Activated CD4-positive, alpha-beta T cell treated with anti-CD3 and anti-CD28 coated beads for 48 hours (primary cell): Measurements from ENCODE around the gene RPRML.
"Not testable (repeated sequence)": the region's sequence is repeated elsewhere in the genome, so short reads cannot be mapped to it uniquely, and the experiment has no call there.

Experiments used
- DNase-seq: peaks from one replicate; pipeline ENCODE4 v3.0.0-alpha.2; 2020

RPRML gene

GRCh38 chr17:46979147-46979863 lies at the start of gene RPRML:
RPRML (minus strand) TSS chr17:46979253; CDS start chr17:46979007, 246 bp downstream.
- peak; percentile 59 for DNase-seq

GRCh38 chr17:47016966-47017365 lies 37.9 kb upstream of the RPRML start:
- DNase-seq = not testable (repeated sequence)

GRCh38 chr17:47013341-47013740 lies 34.3 kb upstream of the RPRML start:
- DNase-seq = no peak

- DNase-seq = no peak
These were observed 33.4 kb upstream of the RPRML start for GRCh38 chr17:47012457-47012856.

- DNase-seq = no peak
These were observed 30.9 kb upstream of the RPRML start for GRCh38 chr17:47009759-47010594.

GRCh38 chr17:47004906-47005305 lies 25.9 kb upstream of the RPRML start:
- DNase-seq = no peak

- DNase-seq = not testable (repeated sequence)
These were observed 24.8 kb upstream of the RPRML start for GRCh38 chr17:47003864-47004263.

- no peak for DNase-seq
These were observed 17.0 kb upstream of the RPRML start for GRCh38 chr17:46995841-46996571.

- no peak for DNase-seq
These were observed 15.9 kb upstream of the RPRML start for GRCh38 chr17:46994993-46995392.

GRCh38 chr17:46991617-46992016 lies 12.6 kb upstream of the RPRML start:
- no peak for DNase-seq

GRCh38 chr17:46989637-46990431 lies 10.8 kb upstream of the RPRML start:
- no peak for DNase-seq

GRCh38 chr17:46987927-46988326 lies 8.9 kb upstream of the RPRML start:
- DNase-seq = not testable (repeated sequence)

- DNase-seq = no peak
These were observed 7.3 kb upstream of the RPRML start for GRCh38 chr17:46986366-46986765.

GRCh38 chr17:46984892-46985291 lies 5.8 kb upstream of the RPRML start:
- DNase-seq = no peak

- no peak for DNase-seq
These were observed 5.3 kb upstream of the RPRML start for GRCh38 chr17:46984341-46984740.

- DNase-seq = no peak
These were observed 4.7 kb upstream of the RPRML start for GRCh38 chr17:46983782-46984181.

- DNase-seq = no peak
These were observed 3.5 kb upstream of the RPRML start for GRCh38 chr17:46982577-46982976.

- DNase-seq = peak; percentile 21
These were observed 435 bp downstream of the RPRML start for GRCh38 chr17:46978489-46979146.

GRCh38 chr17:46977750-46978488 lies 1.1 kb downstream of the RPRML start:
- no peak for DNase-seq

GRCh38 chr17:46977348-46977747 lies 1.7 kb downstream of the RPRML start:
- DNase-seq = peak; percentile 20

- no peak for DNase-seq
These were observed 2.3 kb downstream of the RPRML start for GRCh38 chr17:46976626-46977270.
